ENCODE data around the gene PRSS33.

DNA sequence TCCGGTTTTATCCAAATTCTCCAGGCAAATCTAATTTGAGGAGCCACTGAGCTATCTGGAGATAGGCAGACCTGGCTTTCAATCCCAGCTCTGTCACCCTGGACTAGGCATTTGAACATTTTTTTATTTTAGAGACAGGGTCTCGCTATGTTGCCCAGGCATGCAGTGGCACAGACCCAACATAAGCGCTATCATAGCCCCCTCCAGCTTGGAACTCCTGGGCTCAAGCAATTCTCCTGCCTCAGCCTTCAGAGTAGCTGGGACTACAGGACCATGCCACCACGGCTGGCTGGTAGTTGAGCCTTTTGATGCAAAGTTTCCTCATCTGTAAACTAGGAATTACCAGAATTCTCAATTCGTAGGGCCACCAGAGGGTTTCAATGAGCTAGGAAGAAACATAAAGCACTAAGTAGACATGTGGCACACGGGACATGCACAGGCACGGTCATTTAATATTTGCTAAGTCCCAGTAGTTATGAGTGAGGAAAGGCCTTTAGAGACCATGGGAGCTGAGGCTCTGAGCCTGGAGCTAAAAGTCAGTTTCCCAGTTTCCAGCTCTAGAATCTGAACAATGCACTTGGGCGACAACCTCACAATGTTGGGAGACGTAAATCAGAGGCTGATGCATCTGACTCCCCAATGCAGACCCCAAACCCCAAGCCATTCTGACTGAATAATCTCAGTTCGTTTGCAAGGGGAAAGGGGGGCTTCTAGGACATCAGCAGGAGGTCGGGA, 11.4 kb downstream of the PRSS33 start:
- TF ChIP-seq, protein P1, sequence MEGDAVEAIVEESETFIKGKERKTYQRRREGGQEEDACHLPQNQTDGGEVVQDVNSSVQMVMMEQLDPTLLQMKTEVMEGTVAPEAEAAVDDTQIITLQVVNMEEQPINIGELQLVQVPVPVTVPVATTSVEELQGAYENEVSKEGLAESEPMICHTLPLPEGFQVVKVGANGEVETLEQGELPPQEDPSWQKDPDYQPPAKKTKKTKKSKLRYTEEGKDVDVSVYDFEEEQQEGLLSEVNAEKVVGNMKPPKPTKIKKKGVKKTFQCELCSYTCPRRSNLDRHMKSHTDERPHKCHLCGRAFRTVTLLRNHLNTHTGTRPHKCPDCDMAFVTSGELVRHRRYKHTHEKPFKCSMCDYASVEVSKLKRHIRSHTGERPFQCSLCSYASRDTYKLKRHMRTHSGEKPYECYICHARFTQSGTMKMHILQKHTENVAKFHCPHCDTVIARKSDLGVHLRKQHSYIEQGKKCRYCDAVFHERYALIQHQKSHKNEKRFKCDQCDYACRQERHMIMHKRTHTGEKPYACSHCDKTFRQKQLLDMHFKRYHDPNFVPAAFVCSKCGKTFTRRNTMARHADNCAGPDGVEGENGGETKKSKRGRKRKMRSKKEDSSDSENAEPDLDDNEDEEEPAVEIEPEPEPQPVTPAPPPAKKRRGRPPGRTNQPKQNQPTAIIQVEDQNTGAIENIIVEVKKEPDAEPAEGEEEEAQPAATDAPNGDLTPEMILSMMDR (conservative IDR thresholded peaks at IDR 0.05; ENCODE audit: low read length), result no peak
- no peak for TF ChIP-seq EZH2phosphoT487 (IDR thresholded peaks at IDR 0.05; ENCODE audit: borderline replicate concordance)

Measured in Loucy (cell line).